ENCODE data around the gene PDPN.

PDPN gene

DNA sequence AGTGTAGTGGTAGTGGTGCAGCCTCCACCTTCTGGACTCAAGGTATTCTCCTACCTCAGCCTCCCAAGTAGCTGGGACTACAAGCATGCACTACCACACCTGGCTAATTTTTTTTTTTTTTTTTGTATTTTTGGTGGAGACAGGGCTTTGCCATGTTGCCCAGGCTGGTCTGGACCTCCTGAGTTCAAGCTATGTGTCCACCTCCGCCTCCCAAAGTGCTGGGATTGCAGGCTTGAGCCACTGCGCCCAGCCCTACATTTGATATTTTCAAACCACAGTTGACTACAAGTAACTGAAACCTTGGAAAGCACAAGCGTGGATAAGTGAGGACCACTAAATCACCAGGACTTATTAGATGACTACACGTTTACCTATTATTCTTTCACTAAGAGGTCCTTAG, 10.0 kb upstream of the PDPN start:
- H3K4me1 ChIP-seq (ENCODE audit: control insufficient read depth in 5 of 5, insufficient read depth in 5 of 5, low read length in 5 of 5): no peaks in the 10 kb centered on the region
- peaks cover 0 to 25% (median 11%) of the 10 kb centered on the region in 5 donors for H3K27me3 ChIP-seq (ENCODE audit: control insufficient read depth in 5 of 5, insufficient read depth in 4 of 5, low read length in 5 of 5)
- H3K27ac ChIP-seq (ENCODE audit: low read depth, low read length): no peak overlapping the region
- no peaks in the 10 kb centered on the region for H3K9me3 ChIP-seq (ENCODE audit: control insufficient read depth in 5 of 5, low read length in 5 of 5)
- H3K4me3 ChIP-seq (ENCODE audit: low read depth in 1 of 5, low read length in 5 of 5): no peak overlapping the region
- no peaks in the 10 kb centered on the region for H3K36me3 ChIP-seq (ENCODE audit: control insufficient read depth in 5 of 5, insufficient read depth in 5 of 5, low read length in 5 of 5)
- no peak overlapping the region for H3K9ac ChIP-seq (ENCODE audit: low read length in 5 of 5)

DNA sequence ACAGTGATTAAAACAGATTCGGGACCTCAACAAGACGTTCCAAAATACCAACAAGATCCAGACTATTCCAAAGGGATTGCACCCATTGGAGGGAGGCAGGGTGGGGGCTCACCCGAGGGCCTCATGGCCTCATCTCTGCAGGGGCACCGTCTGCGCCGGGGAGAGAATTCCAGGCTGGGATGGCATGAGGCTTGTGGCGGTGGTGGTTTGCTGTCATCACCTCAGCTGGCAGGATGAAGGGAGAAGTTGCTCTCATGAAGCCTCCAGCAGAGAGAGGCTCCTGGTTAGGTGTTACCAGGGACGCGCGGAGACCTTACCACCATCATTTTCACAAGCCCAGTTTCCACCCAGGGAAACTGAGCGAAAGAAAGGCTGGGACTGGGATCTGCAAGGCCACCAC, 6.7 kb upstream of the PDPN start:
- Histone ChIP-seq H3K27me3 (ENCODE audit: control insufficient read depth in 5 of 5, insufficient read depth in 4 of 5, low read length in 5 of 5) (peaks cover 10 to 40% (median 25%) of the 10 kb centered on the region in 5 donors), H3K4me3 (ENCODE audit: low read depth in 1 of 5, low read length in 5 of 5) (no peak overlapping the region), H3K9ac (ENCODE audit: low read length in 5 of 5) (no peak overlapping the region), H3K9me3 (ENCODE audit: control insufficient read depth in 5 of 5, low read length in 5 of 5) (no peaks in the 10 kb centered on the region), H3K27ac (ENCODE audit: low read depth, low read length) (no peak overlapping the region), H3K4me1 (ENCODE audit: control insufficient read depth in 5 of 5, insufficient read depth in 5 of 5, low read length in 5 of 5) (no peaks in the 10 kb centered on the region), H3K36me3 (ENCODE audit: control insufficient read depth in 5 of 5, insufficient read depth in 5 of 5, low read length in 5 of 5) (no peaks in the 10 kb centered on the region)

DNA sequence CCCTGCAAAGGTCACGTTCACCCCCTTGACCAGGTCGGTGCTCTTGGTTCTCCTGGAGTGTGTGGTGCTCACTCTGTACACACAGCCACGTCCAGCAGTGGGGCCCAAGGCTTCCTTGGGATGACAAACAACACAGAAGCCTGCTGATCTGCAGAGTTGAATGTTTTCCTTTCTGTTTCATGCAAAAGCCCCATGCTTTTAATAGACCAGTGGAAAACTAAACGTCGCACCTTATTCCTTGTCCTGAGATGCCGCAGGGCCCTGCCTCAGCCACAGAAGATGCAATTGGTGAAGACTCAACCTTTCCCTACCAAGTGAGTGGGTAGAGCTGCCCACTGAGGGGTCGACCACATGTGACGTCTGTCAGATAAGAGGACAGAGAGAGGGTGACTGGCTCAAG, 5.8 kb upstream of the PDPN start:
- Histone ChIP-seq H3K27me3 (ENCODE audit: control insufficient read depth in 5 of 5, insufficient read depth in 4 of 5, low read length in 5 of 5) (peaks cover 14 to 45% (median 25%) of the 10 kb centered on the region in 5 donors), H3K36me3 (ENCODE audit: control insufficient read depth in 5 of 5, insufficient read depth in 5 of 5, low read length in 5 of 5) (no peaks in the 10 kb centered on the region), H3K9me3 (ENCODE audit: control insufficient read depth in 5 of 5, low read length in 5 of 5) (no peaks in the 10 kb centered on the region), H3K4me3 (ENCODE audit: low read depth in 1 of 5, low read length in 5 of 5) (no peak overlapping the region), H3K27ac (ENCODE audit: low read depth, low read length) (no peak overlapping the region), H3K4me1 (ENCODE audit: control insufficient read depth in 5 of 5, insufficient read depth in 5 of 5, low read length in 5 of 5) (no peaks in the 10 kb centered on the region), H3K9ac (ENCODE audit: low read length in 5 of 5) (no peak overlapping the region)

DNA sequence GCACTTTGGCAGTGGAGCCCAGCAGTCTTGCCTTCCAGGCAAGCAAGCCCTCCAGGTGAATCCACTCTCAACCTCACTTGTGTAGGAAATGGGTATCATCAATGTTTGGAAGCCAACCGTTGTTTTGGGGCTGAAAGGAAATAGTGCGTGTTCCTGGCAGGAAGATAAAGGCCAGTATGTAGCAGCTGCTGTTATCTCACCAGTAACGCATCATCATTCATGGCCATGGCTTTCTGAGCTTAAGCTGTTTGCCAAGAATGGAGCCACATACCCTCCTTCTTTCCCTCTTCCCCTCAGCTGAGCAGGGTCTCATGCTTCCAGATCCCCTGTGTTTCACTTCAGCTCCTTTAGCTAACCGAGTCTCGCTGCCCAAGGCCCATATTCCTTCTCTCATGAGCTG, 2.2 kb upstream of the PDPN start:
- H3K9ac ChIP-seq (ENCODE audit: low read length in 5 of 5): no peak overlapping the region
- no peak overlapping the region for H3K4me3 ChIP-seq (ENCODE audit: low read depth in 1 of 5, low read length in 5 of 5)
- no peak overlapping the region for H3K27ac ChIP-seq (ENCODE audit: low read depth, low read length)
- H3K9me3 ChIP-seq (ENCODE audit: control insufficient read depth in 5 of 5, low read length in 5 of 5): no peaks in the 10 kb centered on the region
- H3K4me1 ChIP-seq (ENCODE audit: control insufficient read depth in 5 of 5, insufficient read depth in 5 of 5, low read length in 5 of 5): peaks cover 0 to 11% (median 7%) of the 10 kb centered on the region in 5 donors
- no peaks in the 10 kb centered on the region for H3K36me3 ChIP-seq (ENCODE audit: control insufficient read depth in 5 of 5, insufficient read depth in 5 of 5, low read length in 5 of 5)
- peaks cover 29 to 69% (median 46%) of the 10 kb centered on the region in 5 donors for H3K27me3 ChIP-seq (ENCODE audit: control insufficient read depth in 5 of 5, insufficient read depth in 4 of 5, low read length in 5 of 5)

DNA sequence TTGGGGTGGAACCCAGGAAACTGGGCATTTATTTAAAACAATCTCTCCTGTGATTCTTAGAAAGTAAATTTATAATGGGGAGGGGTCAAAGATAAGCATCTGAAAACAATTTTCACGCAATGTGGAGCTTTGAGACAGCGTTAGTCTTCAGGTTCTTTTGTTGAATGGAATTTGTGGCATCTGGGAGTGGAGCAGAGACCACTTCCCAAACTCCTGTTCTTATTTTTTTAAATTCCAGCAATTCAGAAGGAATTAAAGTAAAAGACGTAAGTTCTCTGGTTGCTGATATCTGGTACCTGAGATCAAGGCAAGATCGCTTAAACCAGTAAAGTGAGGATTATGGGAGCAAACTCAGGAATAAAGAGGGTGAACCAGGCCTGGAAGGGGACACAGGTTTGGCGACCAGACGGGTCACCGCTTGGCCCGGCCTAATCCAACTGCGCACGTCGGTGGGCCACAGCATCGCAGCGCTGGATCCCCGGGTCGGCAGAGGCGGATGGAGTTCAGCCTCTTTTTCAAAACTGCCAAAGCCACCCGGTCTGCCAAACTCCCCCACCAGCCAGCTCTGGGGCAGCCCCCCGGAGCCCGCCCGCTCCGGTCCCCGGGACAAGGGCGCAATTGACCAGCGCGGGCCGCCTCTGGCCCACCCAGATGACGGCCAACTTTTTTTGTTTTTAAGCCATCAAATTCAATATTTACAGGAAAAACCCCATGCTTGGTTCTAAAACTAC, 754 bp upstream of the PDPN start:
- Histone ChIP-seq H3K4me1 (ENCODE audit: control insufficient read depth in 5 of 5, insufficient read depth in 5 of 5, low read length in 5 of 5) (peaks cover 0 to 11% (median 7%) of the 10 kb centered on the region in 5 donors), H3K9ac (ENCODE audit: low read length in 5 of 5) (no peak overlapping the region), H3K27me3 (ENCODE audit: control insufficient read depth in 5 of 5, insufficient read depth in 4 of 5, low read length in 5 of 5) (peaks cover 24 to 67% (median 38%) of the 10 kb centered on the region in 5 donors), H3K27ac (ENCODE audit: low read depth, low read length) (no peak overlapping the region), H3K4me3 (ENCODE audit: low read depth in 1 of 5, low read length in 5 of 5) (no peak overlapping the region), H3K9me3 (ENCODE audit: control insufficient read depth in 5 of 5, low read length in 5 of 5) (no peaks in the 10 kb centered on the region), H3K36me3 (ENCODE audit: control insufficient read depth in 5 of 5, insufficient read depth in 5 of 5, low read length in 5 of 5) (no peaks in the 10 kb centered on the region)

DNA sequence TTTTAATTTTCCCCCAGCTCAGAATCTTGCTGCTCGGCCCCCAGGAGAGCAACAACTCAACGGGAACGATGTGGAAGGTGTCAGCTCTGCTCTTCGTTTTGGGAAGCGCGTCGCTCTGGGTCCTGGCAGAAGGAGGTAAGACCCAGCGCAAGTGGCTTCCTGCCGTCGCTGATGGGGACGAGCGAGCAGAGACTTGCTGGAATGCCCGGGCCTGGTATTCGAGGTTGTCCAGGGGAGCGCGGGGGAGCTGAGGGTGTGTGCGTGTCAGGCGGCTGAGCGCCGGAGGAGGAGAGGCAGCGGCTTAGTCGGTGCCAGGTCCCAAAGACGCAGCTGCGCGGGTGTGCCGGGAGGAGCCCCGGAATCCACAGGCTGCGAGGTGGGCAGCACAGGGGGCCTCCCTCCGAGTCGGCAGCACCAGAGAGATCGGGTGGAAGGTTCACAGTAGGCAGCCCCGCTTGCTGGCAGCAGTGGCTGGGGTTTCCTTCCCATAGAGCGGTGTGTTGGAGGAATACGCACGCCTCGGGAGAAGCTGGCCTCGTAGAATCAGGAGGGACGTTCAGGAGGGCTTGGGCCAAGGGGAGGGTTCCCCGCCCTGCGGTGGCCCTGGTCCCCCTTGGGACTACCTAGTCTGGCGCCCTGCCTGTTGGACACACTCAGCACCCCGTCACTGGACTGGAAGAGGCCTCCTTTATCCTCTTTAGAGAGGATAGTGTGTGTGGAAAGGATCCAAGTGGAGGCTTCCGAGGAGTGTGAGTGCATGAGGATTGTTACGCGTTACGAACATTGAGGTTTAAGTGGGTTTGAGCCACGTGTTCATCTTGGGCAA, 547 bp downstream of the PDPN start:
- peaks cover 19 to 62% (median 32%) of the 10 kb centered on the region in 5 donors for H3K27me3 ChIP-seq (ENCODE audit: control insufficient read depth in 5 of 5, insufficient read depth in 4 of 5, low read length in 5 of 5)
- peak overlapping the region in 2 of 5 donors; percentile 26 to 35 for H3K9ac ChIP-seq (ENCODE audit: low read length in 5 of 5)
- H3K36me3 ChIP-seq (ENCODE audit: control insufficient read depth in 5 of 5, insufficient read depth in 5 of 5, low read length in 5 of 5): no peaks in the 10 kb centered on the region
- H3K9me3 ChIP-seq (ENCODE audit: control insufficient read depth in 5 of 5, low read length in 5 of 5): no peaks in the 10 kb centered on the region
- H3K27ac ChIP-seq (ENCODE audit: low read depth, low read length): no peak overlapping the region
- peaks cover 0 to 11% (median 7%) of the 10 kb centered on the region in 5 donors for H3K4me1 ChIP-seq (ENCODE audit: control insufficient read depth in 5 of 5, insufficient read depth in 5 of 5, low read length in 5 of 5)
- peak overlapping the region; percentile 43 to 55 (median 48) for H3K4me3 ChIP-seq (ENCODE audit: low read depth in 1 of 5, low read length in 5 of 5)

DNA sequence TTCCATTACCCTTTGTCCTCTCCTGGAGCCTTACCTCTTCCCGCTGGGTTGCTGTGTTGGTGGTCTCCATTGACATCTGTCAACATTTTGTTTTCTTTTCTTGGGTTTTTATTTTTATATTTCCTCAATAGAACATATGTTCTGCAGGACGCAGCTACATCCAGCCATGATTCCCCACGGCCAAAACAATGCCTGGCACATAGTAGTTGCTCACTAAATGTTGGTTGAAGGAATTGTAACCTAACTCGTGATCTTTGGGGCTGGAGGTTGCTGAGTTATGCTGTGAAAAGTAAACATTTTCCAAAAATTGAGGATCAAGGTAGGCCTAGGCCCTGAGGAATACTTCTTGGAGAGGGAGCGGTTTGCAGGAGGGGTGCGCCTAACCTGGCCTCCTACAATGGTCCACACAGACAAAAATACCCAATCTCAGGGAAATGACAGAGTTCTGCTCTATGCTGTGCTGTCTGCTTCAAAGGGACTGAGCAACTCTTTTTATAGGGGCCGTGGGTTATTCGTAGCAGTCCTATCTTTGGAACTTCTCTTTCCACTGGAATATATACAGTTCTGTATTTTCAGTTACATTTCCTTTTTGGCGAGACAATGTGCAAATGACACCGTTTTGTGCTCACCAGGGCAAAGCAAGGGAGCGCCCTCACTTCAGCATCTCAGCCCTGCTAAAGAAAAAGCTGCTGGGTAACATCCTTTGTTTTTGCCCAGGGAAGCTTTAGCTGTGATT, 1.4 kb downstream of the PDPN start:
- Histone ChIP-seq H3K27me3 (ENCODE audit: control insufficient read depth in 5 of 5, insufficient read depth in 4 of 5, low read length in 5 of 5) (peaks cover 19 to 61% (median 35%) of the 10 kb centered on the region in 5 donors), H3K4me1 (ENCODE audit: control insufficient read depth in 5 of 5, insufficient read depth in 5 of 5, low read length in 5 of 5) (peaks cover 0 to 11% (median 7%) of the 10 kb centered on the region in 5 donors), H3K9ac (ENCODE audit: low read length in 5 of 5) (no peak overlapping the region), H3K4me3 (ENCODE audit: low read depth in 1 of 5, low read length in 5 of 5) (peak overlapping the region in 2 of 5 donors; percentile 43 to 52), H3K27ac (ENCODE audit: low read depth, low read length) (no peak overlapping the region), H3K9me3 (ENCODE audit: control insufficient read depth in 5 of 5, low read length in 5 of 5) (no peaks in the 10 kb centered on the region), H3K36me3 (ENCODE audit: control insufficient read depth in 5 of 5, insufficient read depth in 5 of 5, low read length in 5 of 5) (no peaks in the 10 kb centered on the region)

DNA sequence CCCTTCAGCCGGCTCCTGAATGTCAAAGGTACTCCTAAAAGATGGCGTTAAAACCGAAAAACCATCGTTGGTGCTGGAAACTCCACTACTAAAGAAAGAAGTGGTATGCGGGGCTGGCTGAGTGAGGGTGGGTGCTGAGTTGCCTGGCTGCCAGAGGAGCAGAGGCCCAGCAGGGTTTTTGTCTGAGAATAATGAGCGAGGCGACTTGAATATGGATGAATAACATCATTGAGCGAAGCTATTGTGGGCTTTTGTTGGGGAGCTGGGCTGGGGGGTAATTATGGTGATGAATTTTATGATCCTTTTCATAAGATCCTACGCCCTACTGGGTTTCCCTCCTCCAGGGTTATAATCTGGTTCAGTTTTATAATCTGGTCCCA, 2.0 kb downstream of the PDPN start:
- H3K9ac ChIP-seq (ENCODE audit: low read length in 5 of 5): no peak overlapping the region
- no peaks in the 10 kb centered on the region for H3K36me3 ChIP-seq (ENCODE audit: control insufficient read depth in 5 of 5, insufficient read depth in 5 of 5, low read length in 5 of 5)
- H3K27me3 ChIP-seq (ENCODE audit: control insufficient read depth in 5 of 5, insufficient read depth in 4 of 5, low read length in 5 of 5): peaks cover 19 to 59% (median 35%) of the 10 kb centered on the region in 5 donors
- H3K27ac ChIP-seq (ENCODE audit: low read depth, low read length): no peak overlapping the region
- peaks cover 0 to 11% (median 7%) of the 10 kb centered on the region in 5 donors for H3K4me1 ChIP-seq (ENCODE audit: control insufficient read depth in 5 of 5, insufficient read depth in 5 of 5, low read length in 5 of 5)
- no peaks in the 10 kb centered on the region for H3K9me3 ChIP-seq (ENCODE audit: control insufficient read depth in 5 of 5, low read length in 5 of 5)
- no peak overlapping the region for H3K4me3 ChIP-seq (ENCODE audit: low read depth in 1 of 5, low read length in 5 of 5)

DNA sequence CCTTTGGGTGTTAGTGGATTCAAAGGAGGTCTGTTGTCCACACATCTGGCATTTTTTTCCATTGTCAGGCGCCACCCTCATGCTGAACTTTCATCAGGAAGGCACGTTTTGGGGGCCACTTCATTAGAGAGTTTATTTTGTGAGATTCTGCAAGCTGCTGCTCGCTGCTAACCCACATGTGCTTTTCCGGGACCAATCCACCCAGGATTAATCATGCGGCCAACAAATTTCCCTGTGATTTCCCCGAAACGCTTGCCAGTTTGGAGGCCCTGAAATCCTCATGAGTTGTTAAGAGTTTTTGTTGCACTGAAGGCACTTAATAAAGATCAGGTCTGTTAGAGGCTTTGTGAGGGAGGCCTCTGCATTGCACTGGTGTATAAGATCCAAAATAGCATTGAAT, 2.4 kb downstream of the PDPN start:
- H3K27ac ChIP-seq (ENCODE audit: low read depth, low read length): no peak overlapping the region
- H3K9me3 ChIP-seq (ENCODE audit: control insufficient read depth in 5 of 5, low read length in 5 of 5): no peaks in the 10 kb centered on the region
- H3K4me1 ChIP-seq (ENCODE audit: control insufficient read depth in 5 of 5, insufficient read depth in 5 of 5, low read length in 5 of 5): peaks cover 0 to 11% (median 7%) of the 10 kb centered on the region in 5 donors
- H3K4me3 ChIP-seq (ENCODE audit: low read depth in 1 of 5, low read length in 5 of 5): no peak overlapping the region
- H3K36me3 ChIP-seq (ENCODE audit: control insufficient read depth in 5 of 5, insufficient read depth in 5 of 5, low read length in 5 of 5): no peaks in the 10 kb centered on the region
- H3K9ac ChIP-seq (ENCODE audit: low read length in 5 of 5): peak overlapping the region in 1 of 5 donors; percentile 41
- H3K27me3 ChIP-seq (ENCODE audit: control insufficient read depth in 5 of 5, insufficient read depth in 4 of 5, low read length in 5 of 5): peaks cover 19 to 55% (median 32%) of the 10 kb centered on the region in 5 donors

Measured in subcutaneous abdominal adipose tissue (tissue), 5 donors.